Tibial nerve (tissue), 4 donors: ENCODE measurements around the gene PRODH2. TPM values are rescaled to one million over a fixed set of nuclear protein-coding genes. Genes with fewer than 3 reads are reported as not detected.

Source experiments
- DNase-seq, 2 donors: peaks; one replicate each; pipeline ENCODE4 v3.0.0-alpha.2; 2019; ENCODE audit warnings: low spot score in 2 of 2
- H3K27ac ChIP-seq, 4 donors: fragments of 200-600 bp; sonication (generic) in 3 of 4; one replicate each; pipeline ENCODE4 v1.5.1; 2017 to 2019; ENCODE audit warnings: mild to moderate bottlenecking in 1 of 4
- H3K27me3 ChIP-seq, 2 donors: fragments of 200-600 bp; sonication (generic) in 1 of 2; one replicate each; pipeline versions ENCODE4 v1.5.1 to v1.6.0; 2017 to 2019
- H3K36me3 ChIP-seq, 3 donors: fragments of 200-600 bp; sonication (generic); one replicate each; pipeline ENCODE4 v1.5.1; 2018 to 2019
- H3K4me1 ChIP-seq, 4 donors: fragments of 200-600 bp; sonication (generic) in 3 of 4; one replicate each; pipeline ENCODE4 v1.5.1; 2017 to 2019
- H3K4me3 ChIP-seq, 4 donors: fragments of 200-600 bp; sonication (generic) in 3 of 4; one replicate each; pipeline ENCODE4 v1.5.1; 2017 to 2019; ENCODE audit warnings: mild to moderate bottlenecking in 1 of 4, moderate library complexity in 1 of 4
- H3K9me3 ChIP-seq, 4 donors: fragments of 200-600 bp; sonication (generic) in 3 of 4; one replicate each; pipeline ENCODE4 v1.5.1; 2017 to 2019
- EP300 ChIP-seq, 2 donors: sonication (generic); formaldehyde crosslinking; IDR thresholded peaks; one replicate each; pipeline ENCODE4 v1.6.1; 2017; ENCODE audit warnings: antibody characterized with exemption in 2 of 2, mild to moderate bottlenecking in 1 of 2
- POLR2A ChIP-seq, 2 donors: fragments of 450-650 bp; IDR thresholded peaks; one replicate each; pipeline ENCODE4 v1.6.1; 2017; ENCODE audit warnings: antibody characterized with exemption in 2 of 2, mild to moderate bottlenecking in 2 of 2, moderate library complexity in 2 of 2
- WGBS, 2 donors: methylation state at CpG; one replicate each; pipeline ENCODE4 v1.1.5; 2018; 5-methylcytosine and 5-hydroxymethylcytosine counted together
- total RNA-seq, 4 donors: library from RNA; depleted of rRNA; stranded (reverse); fragments of >200 nt; gene quantifications; one replicate each; pipeline ENCODE4 v1.1.0, GENCODE V29; 2016
- TF ChIP-seq, protein P1 (sequence below), 5 experiments: fragments of 200-600 bp in 3 of 5; fragments of 450-650 bp in 2 of 5; sonication (generic) in 3 of 5; IDR thresholded peaks; one replicate each; pipeline ENCODE4 v1.5.1; 2016 to 2019; ENCODE audit warnings: antibody characterized with exemption in 5 of 5, mild to moderate bottlenecking in 3 of 5, moderate library complexity in 2 of 5

Gene PRODH2
- total RNA-seq, 4 donors from 2014 or later = not detected

DNA sequence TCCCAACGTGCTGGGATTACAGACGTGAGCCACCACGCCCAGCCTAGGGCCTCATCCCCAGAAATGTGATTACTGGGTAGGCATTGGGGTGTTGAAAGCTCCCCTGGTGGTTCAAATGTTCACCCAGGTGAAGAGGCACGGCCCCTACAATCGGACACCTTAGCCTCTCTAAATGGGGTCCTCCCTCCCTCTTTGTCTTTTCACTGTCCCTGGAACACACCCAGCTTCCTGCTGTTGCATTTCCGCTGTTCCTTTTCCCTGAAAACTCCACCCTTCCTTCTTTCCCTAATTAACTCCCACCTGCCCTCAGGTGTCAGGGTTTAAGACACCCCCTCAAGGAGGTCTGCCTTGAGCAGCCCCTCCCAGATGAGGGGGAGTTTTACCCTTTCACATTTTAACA is 3.6 kb upstream of the PRODH2 start:
- TF ChIP-seq EP300 (IDR thresholded peaks at IDR 0.05) (no peak), POLR2A (IDR thresholded peaks at IDR 0.05) (no peak)
- TF ChIP-seq, protein P1, sequence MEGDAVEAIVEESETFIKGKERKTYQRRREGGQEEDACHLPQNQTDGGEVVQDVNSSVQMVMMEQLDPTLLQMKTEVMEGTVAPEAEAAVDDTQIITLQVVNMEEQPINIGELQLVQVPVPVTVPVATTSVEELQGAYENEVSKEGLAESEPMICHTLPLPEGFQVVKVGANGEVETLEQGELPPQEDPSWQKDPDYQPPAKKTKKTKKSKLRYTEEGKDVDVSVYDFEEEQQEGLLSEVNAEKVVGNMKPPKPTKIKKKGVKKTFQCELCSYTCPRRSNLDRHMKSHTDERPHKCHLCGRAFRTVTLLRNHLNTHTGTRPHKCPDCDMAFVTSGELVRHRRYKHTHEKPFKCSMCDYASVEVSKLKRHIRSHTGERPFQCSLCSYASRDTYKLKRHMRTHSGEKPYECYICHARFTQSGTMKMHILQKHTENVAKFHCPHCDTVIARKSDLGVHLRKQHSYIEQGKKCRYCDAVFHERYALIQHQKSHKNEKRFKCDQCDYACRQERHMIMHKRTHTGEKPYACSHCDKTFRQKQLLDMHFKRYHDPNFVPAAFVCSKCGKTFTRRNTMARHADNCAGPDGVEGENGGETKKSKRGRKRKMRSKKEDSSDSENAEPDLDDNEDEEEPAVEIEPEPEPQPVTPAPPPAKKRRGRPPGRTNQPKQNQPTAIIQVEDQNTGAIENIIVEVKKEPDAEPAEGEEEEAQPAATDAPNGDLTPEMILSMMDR (IDR thresholded peaks at IDR 0.05) = no peak
- H3K27ac ChIP-seq = no peak overlapping the region
- no peak for DNase-seq
- no peaks in the 10 kb centered on the region for H3K36me3 ChIP-seq
- H3K9me3 ChIP-seq = no peaks in the 10 kb centered on the region
- H3K4me1 ChIP-seq = no peaks in the 10 kb centered on the region
- peaks cover 0 to 36% of the 10 kb centered on the region in 2 donors for H3K27me3 ChIP-seq
- 29 to 31% methylated on average over 6 of the region's 6 CpGs for WGBS, 2 donors
- no peak overlapping the region for H3K4me3 ChIP-seq

DNA sequence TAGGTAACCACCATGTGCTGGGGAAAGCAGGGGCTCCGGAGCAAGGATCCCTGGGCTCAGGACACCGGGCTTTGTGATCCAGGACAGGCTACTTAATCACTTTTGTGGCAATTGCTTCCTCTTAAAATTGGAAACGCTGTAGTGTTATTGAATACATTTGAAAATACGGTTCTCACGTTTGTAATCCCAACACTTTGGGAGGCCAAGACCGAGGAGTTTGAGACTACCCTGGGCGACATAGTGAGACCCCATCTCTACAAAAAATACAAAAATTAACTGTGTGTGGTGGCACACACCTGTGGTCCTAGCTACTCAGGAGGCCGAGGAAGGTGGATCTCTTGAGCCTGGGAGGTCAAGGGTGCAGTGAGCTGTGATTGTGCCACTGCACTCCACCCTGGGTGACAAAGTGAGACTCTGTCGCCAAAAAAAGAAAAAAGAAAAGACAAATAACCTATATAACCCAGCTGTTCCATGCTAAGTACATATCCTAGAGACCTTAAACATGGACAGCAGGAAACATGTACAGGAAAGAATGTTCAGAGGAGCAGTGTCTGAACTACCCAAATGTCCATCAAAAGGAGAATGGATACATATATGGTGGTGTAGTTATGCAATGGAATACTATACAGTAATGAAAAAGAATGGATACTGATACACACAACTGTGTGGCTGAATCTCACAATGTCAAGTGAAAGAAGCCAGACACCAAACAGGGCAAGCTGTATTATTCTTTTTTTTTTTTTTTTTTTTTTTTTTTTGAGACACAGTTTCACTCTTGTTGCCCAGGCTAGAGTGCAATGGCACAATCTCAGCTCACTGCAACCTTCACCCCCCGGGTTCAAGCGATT is 622 bp upstream of the PRODH2 start:
- DNase-seq = no peak
- H3K27ac ChIP-seq = no peak overlapping the region
- 83 to 87% methylated on average over 11 of the region's 11 CpGs for WGBS, 2 donors
- peaks cover 0 to 30% of the 10 kb centered on the region in 2 donors for H3K27me3 ChIP-seq
- no peaks in the 10 kb centered on the region for H3K4me1 ChIP-seq
- no peaks in the 10 kb centered on the region for H3K9me3 ChIP-seq
- no peak overlapping the region for H3K4me3 ChIP-seq
- H3K36me3 ChIP-seq = no peaks in the 10 kb centered on the region
- TF ChIP-seq EP300 (IDR thresholded peaks at IDR 0.05) = no peak
- TF ChIP-seq, protein P1 (IDR thresholded peaks at IDR 0.05) = no peak

DNA sequence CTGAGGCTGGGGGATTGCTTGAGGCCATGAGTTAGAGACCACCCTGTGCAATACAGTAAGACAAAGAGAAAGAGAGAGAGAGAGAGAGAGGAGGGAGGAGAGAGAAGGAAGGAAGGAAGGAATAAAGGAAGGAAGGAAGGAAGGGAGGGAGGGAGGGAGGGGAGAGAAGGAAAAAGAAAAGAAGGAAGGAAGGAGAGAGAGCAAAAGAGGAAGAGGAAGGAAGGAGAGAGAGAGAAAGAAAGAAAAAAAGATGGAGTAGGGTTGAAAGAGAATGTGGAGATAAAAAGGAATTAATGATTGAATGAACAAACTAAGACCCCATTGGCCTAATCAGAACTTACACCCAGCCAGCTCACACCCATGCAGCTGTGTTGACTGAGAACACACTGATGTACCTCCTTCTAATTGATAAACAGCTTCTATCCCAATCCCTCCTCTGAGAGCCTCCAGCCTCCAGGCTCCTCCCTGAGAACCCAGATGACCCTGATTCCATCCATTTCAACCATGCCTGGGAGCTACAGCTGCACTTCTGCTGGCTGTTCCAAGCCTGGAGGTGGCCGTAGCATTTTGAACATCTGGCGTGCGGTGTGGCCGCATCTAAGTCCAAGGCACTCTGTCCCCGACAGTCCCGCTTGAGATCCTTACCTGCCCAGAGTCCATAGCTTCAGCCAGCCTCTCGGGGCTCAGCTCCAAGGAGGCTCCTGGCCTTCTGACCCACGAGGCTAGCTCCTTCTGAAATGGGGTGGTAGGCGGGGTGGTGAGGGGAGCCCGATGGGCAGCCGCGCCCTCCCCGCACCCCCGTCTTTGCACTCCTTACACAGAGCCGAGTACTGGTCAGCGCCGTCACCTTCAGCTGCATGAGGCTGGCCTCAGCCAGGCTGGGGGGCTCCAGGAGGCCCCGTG is 1.1 kb downstream of the PRODH2 start:
- Histone ChIP-seq H3K4me1 (no peaks in the 10 kb centered on the region), H3K27me3 (peaks cover 0 to 29% of the 10 kb centered on the region in 2 donors), H3K9me3 (no peaks in the 10 kb centered on the region), H3K27ac (no peak overlapping the region), H3K4me3 (no peak overlapping the region), H3K36me3 (no peaks in the 10 kb centered on the region)
- 64 to 68% methylated on average over 16 to 18 of the region's 18 CpGs for WGBS, 2 donors
- no peak for DNase-seq
- TF ChIP-seq, protein P1 (IDR thresholded peaks at IDR 0.05) = no peak

DNA sequence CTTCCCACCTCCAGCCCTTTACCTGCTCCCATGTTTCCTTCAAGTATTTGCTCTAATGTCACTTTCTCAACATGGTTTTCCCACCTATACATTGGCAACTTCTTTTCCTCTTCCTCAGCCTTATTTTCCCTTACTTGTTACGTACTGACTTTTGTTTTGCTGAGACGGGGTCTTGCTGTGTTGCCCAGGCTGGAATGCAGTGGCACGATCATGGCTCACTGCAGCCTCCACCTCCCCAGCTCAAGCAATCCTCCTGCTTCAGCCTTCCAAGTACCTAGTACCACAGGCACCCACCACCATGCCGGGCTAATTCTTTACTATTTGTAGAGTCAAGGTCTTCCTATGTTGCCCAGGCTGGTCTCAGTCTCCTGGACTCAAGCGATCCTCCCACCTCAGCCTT is 5.0 kb downstream of the PRODH2 start:
- H3K4me1 ChIP-seq = no peaks in the 10 kb centered on the region
- no peak for DNase-seq
- H3K4me3 ChIP-seq = no peak overlapping the region
- H3K9me3 ChIP-seq = no peaks in the 10 kb centered on the region
- H3K27me3 ChIP-seq = peaks cover 0 to 18% of the 10 kb centered on the region in 2 donors
- TF ChIP-seq, protein P1 (IDR thresholded peaks at IDR 0.05) = no peak
- TF ChIP-seq EP300 (IDR thresholded peaks at IDR 0.05) = no peak
- TF ChIP-seq POLR2A (IDR thresholded peaks at IDR 0.05) = no peak
- H3K27ac ChIP-seq = no peak overlapping the region
- 90% methylated on average over 5 of the region's 5 CpGs for WGBS, 2 donors
- H3K36me3 ChIP-seq = no peaks in the 10 kb centered on the region

DNA sequence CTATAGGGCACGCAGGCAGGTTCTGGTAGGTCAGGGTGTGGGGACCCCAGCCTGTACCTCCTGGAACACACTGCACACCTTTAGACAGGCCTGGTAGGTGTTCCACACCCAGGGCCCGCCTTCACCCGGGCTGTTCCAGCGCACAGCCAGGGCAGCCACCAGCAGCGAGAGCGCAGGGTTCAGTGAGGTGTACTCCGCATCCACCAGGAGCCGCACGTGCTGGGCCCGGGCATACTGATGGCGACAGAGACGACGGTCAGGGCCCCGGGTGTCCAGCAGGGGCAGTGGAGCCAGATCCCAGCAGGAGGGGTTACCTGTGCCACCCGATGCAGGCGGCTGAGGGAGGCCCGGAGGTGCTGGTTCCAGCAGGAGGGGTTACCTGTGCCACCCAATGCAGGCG is 6.0 kb downstream of the PRODH2 start:
- TF ChIP-seq POLR2A (IDR thresholded peaks at IDR 0.05) (no peak), EP300 (IDR thresholded peaks at IDR 0.05) (no peak)
- TF ChIP-seq, protein P1 (IDR thresholded peaks at IDR 0.05) = no peak
- Histone ChIP-seq H3K27me3 (peaks cover 0 to 14% of the 10 kb centered on the region in 2 donors), H3K27ac (no peak overlapping the region), H3K4me3 (no peak overlapping the region), H3K4me1 (no peaks in the 10 kb centered on the region), H3K36me3 (no peaks in the 10 kb centered on the region), H3K9me3 (peaks cover 0 to 6% (median 0%) of the 10 kb centered on the region in 4 donors)
- WGBS, 2 donors = 83 to 87% methylated on average over 13 to 17 of the region's 18 CpGs
- no peak for DNase-seq
